HepG2 (cell line): ENCODE results near the gene MPO. TPM values are rescaled to one million over a fixed set of nuclear protein-coding genes. Genes with fewer than 3 reads are reported as not detected.

Experiments used
- EP300 ChIP-seq, 3 experiments: sonication (generic) in 1 of 3; formaldehyde crosslinking in 1 of 3; IDR thresholded peaks; 2 replicates each; pipeline versions ENCODE4 v1.5.1 to v1.6.1; 2011 to 2020; ENCODE audit warnings: low read depth in 2 of 3, low read length in 2 of 3, borderline replicate concordance in 1 of 3, improper control_type of control experiment in 1 of 3, mild to moderate bottlenecking in 1 of 3, missing genetic modification reagents in 1 of 3, moderate library complexity in 1 of 3
- JUN ChIP-seq: sonication (generic); formaldehyde crosslinking; IDR thresholded peaks from 2 replicates; pipeline ENCODE4 v1.4.0; 2020; ENCODE audit warnings: mild to moderate bottlenecking, missing genetic modification reagents
- RBAK ChIP-seq: sonication (generic); formaldehyde crosslinking; IDR thresholded peaks from 2 replicates; pipeline ENCODE4 v1.5.1; 2020; ENCODE audit warnings: mild to moderate bottlenecking, missing genetic modification reagents
- ZNF280B ChIP-seq: sonication (generic); formaldehyde crosslinking; IDR thresholded peaks from 2 replicates; pipeline ENCODE4 v1.5.0; 2020; ENCODE audit warnings: missing genetic modification reagents, mild to moderate bottlenecking, borderline replicate concordance
- ZNF598 ChIP-seq: sonication (generic); formaldehyde crosslinking; IDR thresholded peaks from 2 replicates; pipeline ENCODE4 v1.5.1; 2020; ENCODE audit warnings: mild to moderate bottlenecking, missing genetic modification reagents, borderline replicate concordance
- ZNF605 ChIP-seq: sonication (generic); formaldehyde crosslinking; IDR thresholded peaks from 2 replicates; pipeline ENCODE4 v1.8.0; 2022; ENCODE audit warnings: mild to moderate bottlenecking, missing genetic modification reagents
- ZNF710 ChIP-seq: sonication (generic); formaldehyde crosslinking; IDR thresholded peaks from 2 replicates; pipeline ENCODE4 v1.5.0; 2020; ENCODE audit warnings: mild to moderate bottlenecking, missing genetic modification reagents, borderline replicate concordance
- ZNF850 ChIP-seq: sonication (generic); formaldehyde crosslinking; conservative IDR thresholded peaks from 2 replicates; pipeline ENCODE4 v1.9.0; 2021; ENCODE audit warnings: mild to moderate bottlenecking, missing genetic modification reagents
- polyA plus RNA-seq, 8 experiments: library from polyadenylated mRNA; depleted of rRNA in 3 of 8; stranded (reverse) in 7 of 8; unstranded in 1 of 8; fragments of >200 nt; fragmentation: Illumina TruSeq in 4 of 8; extraction: Trizol in 4 of 8; gene quantifications; 2 replicates each; pipeline versions ENCODE4 v1.2.1 to v1.2.3, GENCODE V29; 2011 to 2016; ENCODE audit warnings: low read depth in 4 of 8, missing spikeins in 1 of 8, mixed read lengths in 1 of 8; ENCODE audit not compliant: insufficient read depth in 1 of 8
- total RNA-seq, 5 experiments: library from RNA; depleted of rRNA; stranded (reverse); fragments of >200 nt; fragmentation: Illumina TruSeq; extraction: Trizol; gene quantifications; 2 replicates each; pipeline ENCODE4 v1.2.3, GENCODE V29; 2016; ENCODE audit warnings: low read depth in 1 of 5
- TF ChIP-seq, protein P1 (sequence below): sonication (generic); formaldehyde crosslinking; IDR thresholded peaks from 2 replicates; pipeline ENCODE4 v1.5.0; 2020; ENCODE audit warnings: mild to moderate bottlenecking, missing genetic modification reagents
- TF ChIP-seq, protein P2 (sequence below): IDR thresholded peaks from 2 replicates; pipeline ENCODE4 v1.6.1; 2012; ENCODE audit warnings: inconsistent platforms

Gene MPO
- total and polyA plus RNA-seq, 2 of the 13 experiments (the other 11 are each of a cell fraction or from before 2014, with no cell fraction given), result not detected

- no peak for TF ChIP-seq ZNF280B (CRISPR knock-in tag)
- no peak for TF ChIP-seq JUN (CRISPR knock-in tag)
- no peak for TF ChIP-seq RBAK (CRISPR knock-in tag)
- no peak for TF ChIP-seq ZNF710
- no peak for TF ChIP-seq EP300 (IDR thresholded peaks at IDR 0.05; ENCODE audit: low read depth in 2 of 2, low read length in 2 of 2)
- no peak for TF ChIP-seq EP300 (CRISPR knock-in tag; IDR thresholded peaks at IDR 0.05; ENCODE audit: borderline replicate concordance)
- TF ChIP-seq, protein P1, sequence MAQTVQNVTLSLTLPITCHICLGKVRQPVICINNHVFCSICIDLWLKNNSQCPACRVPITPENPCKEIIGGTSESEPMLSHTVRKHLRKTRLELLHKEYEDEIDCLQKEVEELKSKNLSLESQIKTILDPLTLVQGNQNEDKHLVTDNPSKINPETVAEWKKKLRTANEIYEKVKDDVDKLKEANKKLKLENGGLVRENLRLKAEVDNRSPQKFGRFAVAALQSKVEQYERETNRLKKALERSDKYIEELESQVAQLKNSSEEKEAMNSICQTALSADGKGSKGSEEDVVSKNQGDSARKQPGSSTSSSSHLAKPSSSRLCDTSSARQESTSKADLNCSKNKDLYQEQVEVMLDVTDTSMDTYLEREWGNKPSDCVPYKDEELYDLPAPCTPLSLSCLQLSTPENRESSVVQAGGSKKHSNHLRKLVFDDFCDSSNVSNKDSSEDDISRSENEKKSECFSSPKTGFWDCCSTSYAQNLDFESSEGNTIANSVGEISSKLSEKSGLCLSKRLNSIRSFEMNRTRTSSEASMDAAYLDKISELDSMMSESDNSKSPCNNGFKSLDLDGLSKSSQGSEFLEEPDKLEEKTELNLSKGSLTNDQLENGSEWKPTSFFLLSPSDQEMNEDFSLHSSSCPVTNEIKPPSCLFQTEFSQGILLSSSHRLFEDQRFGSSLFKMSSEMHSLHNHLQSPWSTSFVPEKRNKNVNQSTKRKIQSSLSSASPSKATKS (CRISPR knock-in tag), result no peak
- no peak for TF ChIP-seq ZNF850 (CRISPR knock-in tag)
- no peak for TF ChIP-seq ZNF598
- TF ChIP-seq, protein P2, sequence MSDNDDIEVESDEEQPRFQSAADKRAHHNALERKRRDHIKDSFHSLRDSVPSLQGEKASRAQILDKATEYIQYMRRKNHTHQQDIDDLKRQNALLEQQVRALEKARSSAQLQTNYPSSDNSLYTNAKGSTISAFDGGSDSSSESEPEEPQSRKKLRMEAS, result no peak
- TF ChIP-seq ZNF605 (CRISPR knock-in tag), result no peak
Measured at GRCh38 chr17:58279736-58280479, 827 bp downstream of the MPO start (continued).
